Prostate gland (tissue), 2 donors: ENCODE results near the gene CYP2A7. TPM values are rescaled to one million over a fixed set of nuclear protein-coding genes. Genes with fewer than 3 reads are reported as not detected.
"Not testable (repeated sequence)": the region's sequence is repeated elsewhere in the genome, so short reads cannot be mapped to it uniquely, and the experiment has no call there.

Experiments used
- DNase-seq: peaks from one replicate; pipeline ENCODE4 v3.0.0-alpha.2; 2019; ENCODE audit warnings: low spot score
- H3K27ac ChIP-seq, 2 donors: fragments of 200-600 bp; sonication (generic); 2 replicates each; pipeline ENCODE4 v1.5.1; 2017 to 2019
- H3K27me3 ChIP-seq: fragments of 200-600 bp; sonication (generic); replicated peaks from 2 replicates; pipeline ENCODE4 v1.5.1; 2019; ENCODE audit not compliant: insufficient read depth
- H3K36me3 ChIP-seq, 2 donors: fragments of 200-600 bp; sonication (generic); 1 replicate in 1 of 2; 2 replicates in 1 of 2; pipeline versions ENCODE4 v1.5.1 to v1.8.1; 2017 to 2019
- H3K4me1 ChIP-seq: fragments of 200-600 bp; sonication (generic); replicated peaks from 2 replicates; pipeline ENCODE4 v1.5.1; 2019
- H3K4me3 ChIP-seq, 2 donors: fragments of 200-600 bp; sonication (generic); 2 replicates each; pipeline ENCODE4 v1.5.1; 2017 to 2019
- H3K9me3 ChIP-seq: fragments of 200-600 bp; sonication (generic); 2 replicates; pipeline ENCODE4 v1.5.1; 2017
- POLR2A ChIP-seq: fragments of 450-650 bp; IDR thresholded peaks from one replicate; pipeline ENCODE4 v1.6.1; 2016; ENCODE audit warnings: antibody characterized with exemption, mild to moderate bottlenecking
- POLR2AphosphoS5 ChIP-seq: sonication (generic); formaldehyde crosslinking; IDR thresholded peaks from one replicate; pipeline ENCODE4 v1.6.1; 2017; ENCODE audit warnings: antibody characterized with exemption
- WGBS: methylation state at CpG from one replicate; pipeline ENCODE4 v1.1.5; 2018; 5-methylcytosine and 5-hydroxymethylcytosine counted together
- intact Hi-C: fragments of 100-400 bp; cut with DNase I; formaldehyde crosslinking; loops from one replicate; pipeline ENCODE4 v1.14.2; 2022
- total RNA-seq, 2 donors: library from RNA; depleted of rRNA; stranded (reverse); fragments of >200 nt; gene quantifications; one replicate each; pipeline ENCODE4 v1.1.0, GENCODE V29; 2016
- TF ChIP-seq, protein P1 (sequence below), 4 experiments: fragments of 200-600 bp in 2 of 4; fragments of 450-650 bp in 2 of 4; sonication (generic) in 2 of 4; IDR thresholded peaks; 1 replicate in 3 of 4; 2 replicates in 1 of 4; pipeline ENCODE4 v1.5.1; 2016 to 2019; ENCODE audit warnings: antibody characterized with exemption in 4 of 4, mild to moderate bottlenecking in 2 of 4, moderate library complexity in 2 of 4

The CYP2A7 gene
- total RNA-seq, 2 donors from 2014 or later, result not detected

DNA sequence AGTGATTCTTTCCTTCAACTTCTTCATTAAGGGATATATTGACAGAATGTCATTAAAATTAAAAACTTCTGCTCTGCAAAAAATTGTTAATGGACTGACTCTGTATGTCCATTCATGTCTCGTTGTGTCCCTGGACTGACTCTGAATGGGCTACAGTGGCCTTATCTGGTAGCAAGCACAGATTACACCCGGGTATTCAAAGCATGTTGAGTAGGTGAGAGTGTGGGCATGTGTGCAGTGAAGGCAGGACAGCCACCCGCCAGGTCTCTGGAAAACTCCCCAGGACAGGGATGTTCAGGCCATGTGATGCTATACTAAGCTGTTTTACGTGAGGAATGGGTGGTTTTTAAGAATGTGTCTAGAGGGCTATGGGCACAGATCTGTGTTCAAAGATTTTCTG, 7.2 kb downstream of the CYP2A7 start:
- H3K4me1 ChIP-seq, H3K27ac ChIP-seq, H3K9me3 ChIP-seq, intact Hi-C loops, H3K27me3 ChIP-seq, H3K4me3 ChIP-seq, H3K36me3 ChIP-seq, DNase-seq: not testable (repeated sequence)
- 84% methylated on average over 2 of the region's 4 CpGs for WGBS

DNA sequence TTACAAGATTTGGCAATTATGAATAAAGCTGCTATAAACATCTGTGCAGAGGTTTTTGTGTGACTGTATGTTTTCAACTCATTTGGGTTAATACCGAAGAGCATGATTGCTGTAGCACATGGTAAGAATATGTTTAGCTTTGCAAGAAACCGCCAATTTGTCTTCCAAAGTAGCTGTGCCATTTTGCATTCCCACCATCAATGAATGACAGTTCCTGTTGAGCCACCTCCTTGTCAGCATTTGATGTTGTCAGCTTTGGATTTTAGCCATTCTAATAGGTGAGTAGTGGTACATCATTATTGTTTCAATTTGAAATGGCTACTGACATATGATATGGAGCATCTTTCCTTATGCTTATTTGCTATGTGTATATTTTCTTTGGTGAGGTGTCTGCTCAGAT, 8.2 kb downstream of the CYP2A7 start:
- DNase-seq, H3K4me3 ChIP-seq, H3K4me1 ChIP-seq, H3K27me3 ChIP-seq, intact Hi-C loops, H3K36me3 ChIP-seq, H3K9me3 ChIP-seq, H3K27ac ChIP-seq: not testable (repeated sequence)
- WGBS, result 85% methylated on average over 2 of the region's 2 CpGs

DNA sequence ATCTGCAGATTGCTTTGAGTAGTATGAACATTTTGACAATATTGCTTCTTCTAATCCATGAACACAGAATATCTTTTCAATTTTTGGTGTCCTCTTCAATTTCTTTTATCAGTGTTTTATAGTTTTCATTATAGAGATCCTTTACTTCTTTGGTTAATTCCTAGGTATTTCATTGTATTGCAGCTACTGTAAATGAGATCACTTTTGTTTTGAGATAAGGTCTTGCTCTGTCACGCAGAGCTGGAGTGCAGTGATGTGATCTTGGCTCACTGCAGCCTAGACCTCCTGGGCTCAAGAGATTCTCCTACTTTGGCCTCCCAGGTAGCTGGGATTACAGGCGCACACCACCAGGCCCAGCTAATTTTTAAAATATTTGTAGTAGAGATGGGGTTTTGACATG, 9.8 kb downstream of the CYP2A7 start:
- H3K9me3 ChIP-seq, result no peaks in the 10 kb centered on the region
- H3K36me3 ChIP-seq, result no peaks in the 10 kb centered on the region
- intact Hi-C loops, result no loop called here
- no peaks in the 10 kb centered on the region for H3K27me3 ChIP-seq
- H3K27ac ChIP-seq, result no peak overlapping the region
- TF ChIP-seq POLR2A (no peak), POLR2AphosphoS5 (no peak)
- TF ChIP-seq, protein P1, sequence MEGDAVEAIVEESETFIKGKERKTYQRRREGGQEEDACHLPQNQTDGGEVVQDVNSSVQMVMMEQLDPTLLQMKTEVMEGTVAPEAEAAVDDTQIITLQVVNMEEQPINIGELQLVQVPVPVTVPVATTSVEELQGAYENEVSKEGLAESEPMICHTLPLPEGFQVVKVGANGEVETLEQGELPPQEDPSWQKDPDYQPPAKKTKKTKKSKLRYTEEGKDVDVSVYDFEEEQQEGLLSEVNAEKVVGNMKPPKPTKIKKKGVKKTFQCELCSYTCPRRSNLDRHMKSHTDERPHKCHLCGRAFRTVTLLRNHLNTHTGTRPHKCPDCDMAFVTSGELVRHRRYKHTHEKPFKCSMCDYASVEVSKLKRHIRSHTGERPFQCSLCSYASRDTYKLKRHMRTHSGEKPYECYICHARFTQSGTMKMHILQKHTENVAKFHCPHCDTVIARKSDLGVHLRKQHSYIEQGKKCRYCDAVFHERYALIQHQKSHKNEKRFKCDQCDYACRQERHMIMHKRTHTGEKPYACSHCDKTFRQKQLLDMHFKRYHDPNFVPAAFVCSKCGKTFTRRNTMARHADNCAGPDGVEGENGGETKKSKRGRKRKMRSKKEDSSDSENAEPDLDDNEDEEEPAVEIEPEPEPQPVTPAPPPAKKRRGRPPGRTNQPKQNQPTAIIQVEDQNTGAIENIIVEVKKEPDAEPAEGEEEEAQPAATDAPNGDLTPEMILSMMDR (IDR thresholded peaks at IDR 0.05), result no peak
- DNase-seq, result no peak
- no peak overlapping the region for H3K4me3 ChIP-seq
- no peaks in the 10 kb centered on the region for H3K4me1 ChIP-seq
- 77% methylated on average over 2 of the region's 2 CpGs for WGBS

DNA sequence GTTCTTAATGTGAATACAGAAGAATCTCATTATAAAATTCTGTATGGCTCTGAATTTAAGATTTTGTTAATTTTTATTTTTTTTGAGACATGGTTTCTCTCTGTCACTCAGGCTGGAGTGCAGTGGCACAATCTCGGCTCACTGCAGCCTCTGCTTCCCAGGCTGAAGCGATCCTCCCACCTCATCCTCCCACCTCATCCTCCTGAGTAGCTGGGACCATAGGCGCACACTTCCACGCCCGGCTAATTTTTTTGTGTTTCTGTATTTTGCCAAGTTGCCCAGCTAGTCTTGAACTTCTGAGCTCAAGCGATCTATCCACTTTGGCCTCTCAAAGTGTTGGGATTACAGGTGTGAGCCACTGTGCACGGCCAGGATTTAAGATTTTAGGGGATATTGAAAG, 14.3 kb downstream of the CYP2A7 start:
- H3K27ac ChIP-seq, result no peak overlapping the region
- 93% methylated on average over 7 of the region's 7 CpGs for WGBS
- no peaks in the 10 kb centered on the region for H3K36me3 ChIP-seq
- intact Hi-C loops, result no loop called here
- H3K27me3 ChIP-seq, result no peaks in the 10 kb centered on the region
- TF ChIP-seq POLR2A (no peak), POLR2AphosphoS5 (no peak)
- TF ChIP-seq, protein P1 (IDR thresholded peaks at IDR 0.05), result no peak
- H3K4me3 ChIP-seq, result no peak overlapping the region
- H3K9me3 ChIP-seq, result no peaks in the 10 kb centered on the region
- no peak for DNase-seq
- no peaks in the 10 kb centered on the region for H3K4me1 ChIP-seq

DNA sequence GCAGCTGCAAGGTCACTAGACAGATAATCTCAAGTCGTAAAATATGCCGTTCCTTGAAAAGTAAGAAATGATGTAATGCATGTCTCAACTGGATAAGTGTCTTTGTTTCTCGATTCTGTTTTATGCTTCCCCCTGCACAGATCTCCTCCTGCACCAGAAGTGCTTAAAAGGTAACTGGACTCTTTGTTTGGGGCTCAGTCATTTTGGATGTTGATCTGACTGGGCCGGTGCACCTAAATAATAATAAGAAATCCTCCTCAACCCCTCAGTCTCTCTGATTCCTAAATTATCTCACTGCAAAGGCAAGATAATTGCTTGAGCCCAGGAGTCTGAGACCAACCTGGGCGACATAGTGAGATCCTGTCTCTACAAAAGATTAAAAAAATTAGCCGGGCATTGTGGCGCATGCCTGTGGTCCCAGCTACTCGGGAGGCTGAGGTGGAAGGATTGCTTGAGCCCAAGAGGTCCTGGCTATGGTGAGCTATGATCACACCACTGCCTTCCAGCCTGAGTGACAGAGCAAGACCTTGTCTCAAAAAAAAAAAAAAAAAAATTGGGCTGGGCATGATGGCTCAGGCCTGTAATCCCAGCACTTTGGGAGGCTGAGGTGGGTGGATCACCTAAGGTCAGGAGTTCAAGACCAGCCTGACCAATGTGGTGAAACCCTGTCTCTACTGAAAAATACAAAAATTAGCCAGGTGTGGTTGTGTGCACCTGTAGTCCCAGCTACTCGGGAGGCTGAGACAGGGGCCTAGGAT, 17.1 kb downstream of the CYP2A7 start:
- H3K27me3 ChIP-seq, H3K4me1 ChIP-seq, intact Hi-C loops, H3K36me3 ChIP-seq, H3K27ac ChIP-seq, DNase-seq, H3K9me3 ChIP-seq, H3K4me3 ChIP-seq: not testable (repeated sequence)
- WGBS, result 50% methylated on average over 9 of the region's 9 CpGs

DNA sequence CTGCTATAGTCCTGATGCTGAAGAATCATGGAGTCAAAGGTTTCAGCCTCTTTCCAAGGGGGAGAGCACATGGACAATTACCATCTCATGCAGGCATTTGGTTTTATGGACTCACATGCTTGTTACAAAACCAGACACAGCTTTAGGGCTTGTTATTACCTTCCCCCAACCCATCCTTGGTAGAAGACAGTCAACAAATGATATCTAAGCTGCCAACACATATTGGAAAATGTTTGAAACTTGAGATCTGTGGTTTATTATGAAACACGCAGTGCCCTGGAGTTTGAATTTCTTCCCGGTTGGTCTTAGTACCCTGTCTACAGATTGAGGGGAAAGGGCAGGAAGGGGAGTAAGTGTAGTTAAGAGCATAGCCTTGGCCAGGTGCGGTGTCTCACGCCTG, 19.2 kb downstream of the CYP2A7 start:
- no peaks in the 10 kb centered on the region for H3K9me3 ChIP-seq
- TF ChIP-seq, protein P1 (IDR thresholded peaks at IDR 0.05), result no peak
- TF ChIP-seq POLR2AphosphoS5 (peak; percentile 30), POLR2A (no peak)
- 58% methylated on average over 4 of the region's 4 CpGs for WGBS
- no peak for DNase-seq
- no peak overlapping the region for H3K27ac ChIP-seq
- H3K27me3 ChIP-seq, result no peaks in the 10 kb centered on the region
- intact Hi-C loops, result no loop called here
- no peaks in the 10 kb centered on the region for H3K4me1 ChIP-seq
- H3K36me3 ChIP-seq, result no peaks in the 10 kb centered on the region
- no peak overlapping the region for H3K4me3 ChIP-seq
